ENCODE results near the gene ARHGAP18. TPM values are rescaled to one million over a fixed set of nuclear protein-coding genes. Genes with fewer than 3 reads are reported as not detected.

ARHGAP18 gene
- total RNA-seq, 2 experiments from 2014 or later = 7.5 to 8.1 TPM

DNA sequence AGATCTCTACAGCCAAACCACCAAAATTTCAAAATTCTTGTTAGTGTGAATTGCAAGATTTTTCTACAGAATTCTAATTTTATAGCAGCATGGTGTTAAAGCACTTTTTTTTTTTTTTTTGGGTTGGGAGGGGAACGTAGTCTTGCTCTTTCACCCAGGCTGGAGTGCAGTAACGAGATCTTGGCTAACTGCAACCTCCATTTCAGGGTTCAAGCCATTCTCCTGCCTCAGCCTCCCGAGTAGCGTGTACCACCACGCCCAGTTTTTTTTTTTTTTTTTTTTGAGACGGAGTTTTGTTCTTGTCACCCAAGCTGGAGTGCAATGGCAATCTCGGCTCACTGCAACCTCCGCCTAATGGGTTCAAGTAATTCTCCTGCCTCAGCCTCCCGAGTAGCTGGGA is 11.5 kb downstream of the ARHGAP18 start:
- no peak overlapping the region for H3K27ac Mint-ChIP-seq
- peaks cover 3% of the 10 kb centered on the region for H3K36me3 Mint-ChIP-seq (ENCODE audit: low read depth)
- no peak overlapping the region for H3K4me3 Mint-ChIP-seq
- ChIA-PET POLR2A (no interaction called here), CTCF (no interaction called here)
- H3K9me3 Mint-ChIP-seq = peaks cover 2% of the 10 kb centered on the region
- H3K27me3 Mint-ChIP-seq = no peaks in the 10 kb centered on the region
- DNase-seq = no peak
- peaks cover 37% of the 10 kb centered on the region for H3K4me1 Mint-ChIP-seq

DNA sequence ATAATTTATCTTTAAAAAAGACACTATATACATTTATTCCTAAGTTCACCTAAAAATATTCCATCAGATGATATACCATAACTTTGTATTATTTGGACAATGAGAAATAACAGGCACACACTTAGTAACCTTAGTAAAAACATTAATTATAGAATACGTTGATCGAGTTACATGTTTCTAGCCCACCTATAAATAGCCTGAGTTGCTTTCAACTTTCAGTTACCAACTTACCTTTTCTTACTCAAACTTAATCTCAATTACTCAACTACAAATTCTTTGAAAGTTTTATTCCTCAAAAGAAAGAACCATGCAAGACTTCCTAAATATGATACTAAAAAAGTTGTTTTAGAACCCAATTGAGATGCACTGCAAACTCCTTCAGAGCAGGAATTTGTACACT is 12.2 kb downstream of the ARHGAP18 start:
- H3K27ac Mint-ChIP-seq = no peak overlapping the region
- DNase-seq = no peak
- H3K9me3 Mint-ChIP-seq = peaks cover 2% of the 10 kb centered on the region
- peaks cover 40% of the 10 kb centered on the region for H3K4me1 Mint-ChIP-seq
- H3K4me3 Mint-ChIP-seq = no peak overlapping the region
- no peaks in the 10 kb centered on the region for H3K27me3 Mint-ChIP-seq
- CTCF ChIA-PET = no interaction called here
- POLR2A ChIA-PET = interaction anchor here (0.7 kb wide), 1 partner anchor 12 kb away, joined by 3 read pairs; the partner anchor contains the start of gene ARHGAP18
- peaks cover 5% of the 10 kb centered on the region for H3K36me3 Mint-ChIP-seq (ENCODE audit: low read depth)

DNA sequence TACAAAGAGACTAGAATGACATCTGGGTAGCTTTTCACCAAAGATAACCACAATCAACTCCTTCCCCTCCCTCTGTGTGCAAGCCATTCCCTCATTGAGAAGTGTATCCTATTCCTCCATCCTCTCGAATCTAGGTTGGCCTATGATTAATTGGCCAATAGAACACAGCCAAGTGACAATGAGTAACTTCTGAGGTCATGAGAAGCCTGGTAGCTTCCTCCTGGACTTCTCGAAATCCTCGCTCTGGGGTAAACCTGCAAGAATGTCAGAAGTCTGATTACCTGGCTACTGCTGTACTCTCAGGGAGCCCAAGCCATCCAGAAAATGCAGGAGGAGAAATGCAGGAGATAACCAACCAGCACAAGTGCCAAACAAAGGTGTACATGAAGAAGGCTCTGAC is 13.1 kb downstream of the ARHGAP18 start:
- Mint-ChIP-seq H3K27me3 (no peaks in the 10 kb centered on the region), H3K36me3 (ENCODE audit: low read depth) (peaks cover 8% of the 10 kb centered on the region), H3K9me3 (peaks cover 2% of the 10 kb centered on the region), H3K27ac (no peak overlapping the region), H3K4me3 (no peak overlapping the region), H3K4me1 (peaks cover 41% of the 10 kb centered on the region)
- POLR2A ChIA-PET = no interaction called here
- no peak for DNase-seq
- CTCF ChIA-PET = interaction anchor here (1.1 to 1.5 kb wide), 2 partner anchors 13 to 53 kb away, joined by 3 to 4 read pairs; partner anchors contain the start of gene ARHGAP18

DNA sequence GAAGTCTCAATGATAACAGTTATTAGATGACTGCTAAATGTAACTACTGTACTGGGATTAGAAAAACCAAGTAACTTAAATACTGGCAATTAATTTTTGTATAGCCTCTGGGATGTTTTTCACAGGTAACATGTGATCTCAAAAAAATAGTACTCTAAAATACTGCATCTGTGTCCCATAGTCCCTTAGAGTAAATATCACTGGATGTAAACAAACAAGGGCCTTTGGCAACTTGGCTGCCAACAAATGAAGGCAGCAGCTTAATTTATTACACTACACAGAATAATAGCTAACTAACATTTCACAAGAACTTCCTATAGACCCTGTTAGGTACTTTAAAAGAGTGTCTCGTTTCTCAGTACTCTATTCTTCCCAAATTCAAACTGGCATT is 14.0 kb downstream of the ARHGAP18 start:
- Mint-ChIP-seq H3K4me3 (peak overlapping the region; percentile 25), H3K27me3 (no peaks in the 10 kb centered on the region), H3K9me3 (peaks cover 2% of the 10 kb centered on the region), H3K36me3 (ENCODE audit: low read depth) (peaks cover 8% of the 10 kb centered on the region), H3K4me1 (peaks cover 46% of the 10 kb centered on the region), H3K27ac (peak overlapping the region; percentile 58)
- ChIA-PET CTCF (interaction anchor here (1.0 to 1.5 kb wide), 3 partner anchors 13 to 54 kb away, joined by 3 to 4 read pairs (median 3); partner anchors contain the start of gene ARHGAP18), POLR2A (interaction anchor here (0.6 kb wide), 1 partner anchor 23 kb away, joined by 7 read pairs; no protein-coding TSS in a partner anchor)
- no peak for DNase-seq

DNA sequence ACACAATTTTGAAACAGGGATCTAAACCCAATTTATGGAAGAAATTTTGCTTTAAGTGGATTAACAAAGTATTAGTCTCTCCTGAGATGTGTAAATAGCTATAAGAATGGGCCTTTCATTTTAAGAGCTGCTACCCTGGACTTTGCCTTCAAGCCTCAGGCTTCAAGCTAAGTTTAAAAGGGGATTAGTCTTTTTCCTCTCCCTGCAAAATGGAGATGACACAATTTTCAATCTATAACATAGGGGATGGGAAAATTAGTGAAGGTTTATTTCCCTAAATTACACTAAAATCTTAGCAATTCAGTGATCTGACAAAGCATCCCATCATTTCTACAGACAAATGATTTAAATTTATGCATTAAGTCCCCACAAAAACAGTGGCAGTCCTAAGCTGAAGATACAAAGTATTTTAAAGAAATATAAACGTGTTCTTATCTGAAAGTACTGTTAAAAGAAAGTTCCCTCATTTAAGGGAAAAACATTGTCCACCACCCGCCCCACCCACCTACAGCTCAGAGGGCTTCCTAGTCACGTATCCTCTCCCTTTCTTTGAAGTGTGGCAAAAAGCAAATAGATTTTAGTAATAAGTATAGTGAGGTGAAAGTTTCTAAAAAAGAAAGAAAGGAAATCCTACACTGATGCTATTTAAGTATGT is 14.5 kb downstream of the ARHGAP18 start:
- H3K4me3 Mint-ChIP-seq = peak overlapping the region; percentile 25
- peaks cover 8% of the 10 kb centered on the region for H3K36me3 Mint-ChIP-seq (ENCODE audit: low read depth)
- H3K27ac Mint-ChIP-seq = peak overlapping the region; percentile 58
- peaks cover 2% of the 10 kb centered on the region for H3K9me3 Mint-ChIP-seq
- POLR2A ChIA-PET = no interaction called here
- CTCF ChIA-PET = interaction anchor here (0.5 to 1.5 kb wide), 5 partner anchors 12 to 191 kb away, joined by 3 to 8 read pairs (median 3); partner anchors contain the start of gene ARHGAP18
- DNase-seq = no peak
- H3K4me1 Mint-ChIP-seq = peaks cover 45% of the 10 kb centered on the region
- H3K27me3 Mint-ChIP-seq = no peaks in the 10 kb centered on the region

DNA sequence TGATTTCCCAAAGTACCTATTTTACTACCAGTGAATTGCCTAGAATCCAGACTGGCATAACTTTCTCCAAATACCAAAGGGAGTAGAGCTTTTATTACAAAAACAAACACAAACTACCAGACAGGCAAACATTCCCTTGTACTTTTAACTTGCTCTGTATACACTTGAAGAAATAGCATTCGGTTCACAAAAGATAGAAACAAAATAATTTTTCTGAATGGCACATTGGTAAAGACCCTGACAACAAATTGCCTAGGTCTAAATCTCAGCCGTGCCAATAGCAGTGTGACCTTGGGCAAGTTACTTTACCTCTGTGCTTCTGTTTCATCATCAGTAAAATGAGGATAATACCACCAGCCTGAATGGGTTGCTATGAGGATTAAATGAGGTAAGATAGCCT is 15.9 kb downstream of the ARHGAP18 start:
- POLR2A ChIA-PET = no interaction called here
- Mint-ChIP-seq H3K36me3 (ENCODE audit: low read depth) (peaks cover 5% of the 10 kb centered on the region), H3K4me3 (no peak overlapping the region), H3K9me3 (no peaks in the 10 kb centered on the region), H3K27ac (no peak overlapping the region), H3K27me3 (no peaks in the 10 kb centered on the region), H3K4me1 (peaks cover 46% of the 10 kb centered on the region)
- CTCF ChIA-PET = interaction anchor here (1.9 kb wide), 1 partner anchor 16 kb away, joined by 5 read pairs; the partner anchor contains the start of gene ARHGAP18
- no peak for DNase-seq

DNA sequence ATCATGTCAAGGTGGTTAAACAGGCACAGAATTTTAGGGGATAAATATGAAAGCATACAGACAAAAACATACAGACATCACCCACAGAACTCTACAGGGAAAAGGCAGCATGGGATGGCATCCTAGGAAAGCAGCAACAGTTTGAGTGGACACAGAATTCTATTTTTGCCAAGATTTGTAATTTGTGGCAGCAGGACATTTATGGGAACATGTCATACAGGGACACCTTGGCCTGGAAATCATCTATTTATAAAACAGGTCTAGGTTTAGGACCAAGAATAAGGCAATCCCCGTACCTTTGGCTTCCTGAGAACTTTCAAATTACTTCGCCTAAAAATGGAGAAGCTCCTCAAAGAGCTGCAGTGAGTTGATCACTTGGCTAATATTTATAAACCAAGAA is 17.5 kb downstream of the ARHGAP18 start:
- ChIA-PET CTCF (interaction anchor here (1.3 kb wide), 1 partner anchor 14 kb away, joined by 3 read pairs; no protein-coding TSS in a partner anchor), POLR2A (no interaction called here)
- Mint-ChIP-seq H3K9me3 (no peaks in the 10 kb centered on the region), H3K4me1 (peaks cover 57% of the 10 kb centered on the region), H3K27ac (no peak overlapping the region), H3K4me3 (no peak overlapping the region), H3K36me3 (ENCODE audit: low read depth) (peaks cover 8% of the 10 kb centered on the region), H3K27me3 (no peaks in the 10 kb centered on the region)
- DNase-seq = no peak

DNA sequence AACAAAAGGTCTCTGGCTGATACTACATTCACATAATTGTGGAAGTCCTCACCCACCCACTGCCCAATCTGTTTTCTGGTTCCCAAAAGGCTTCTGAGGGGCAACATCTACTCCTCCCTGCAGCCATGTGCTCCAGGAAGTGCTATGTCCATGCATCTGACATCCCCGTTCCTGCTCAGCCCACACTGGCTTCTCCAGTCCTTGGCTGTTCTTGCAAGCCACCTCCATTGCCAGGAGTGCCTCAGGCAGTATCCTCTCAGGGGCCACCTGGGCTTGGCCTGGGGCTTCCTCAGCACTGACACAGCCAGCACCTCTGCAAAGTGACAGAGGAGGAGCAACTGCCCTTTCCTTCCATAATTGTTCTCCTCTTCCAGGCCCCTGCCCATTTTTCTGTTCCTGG is 18.3 kb downstream of the ARHGAP18 start:
- Mint-ChIP-seq H3K4me1 (peaks cover 60% of the 10 kb centered on the region), H3K27ac (no peak overlapping the region), H3K4me3 (no peak overlapping the region), H3K27me3 (no peaks in the 10 kb centered on the region), H3K9me3 (no peaks in the 10 kb centered on the region), H3K36me3 (ENCODE audit: low read depth) (peaks cover 8% of the 10 kb centered on the region)
- no peak for DNase-seq
- ChIA-PET POLR2A (no interaction called here), CTCF (no interaction called here)

DNA sequence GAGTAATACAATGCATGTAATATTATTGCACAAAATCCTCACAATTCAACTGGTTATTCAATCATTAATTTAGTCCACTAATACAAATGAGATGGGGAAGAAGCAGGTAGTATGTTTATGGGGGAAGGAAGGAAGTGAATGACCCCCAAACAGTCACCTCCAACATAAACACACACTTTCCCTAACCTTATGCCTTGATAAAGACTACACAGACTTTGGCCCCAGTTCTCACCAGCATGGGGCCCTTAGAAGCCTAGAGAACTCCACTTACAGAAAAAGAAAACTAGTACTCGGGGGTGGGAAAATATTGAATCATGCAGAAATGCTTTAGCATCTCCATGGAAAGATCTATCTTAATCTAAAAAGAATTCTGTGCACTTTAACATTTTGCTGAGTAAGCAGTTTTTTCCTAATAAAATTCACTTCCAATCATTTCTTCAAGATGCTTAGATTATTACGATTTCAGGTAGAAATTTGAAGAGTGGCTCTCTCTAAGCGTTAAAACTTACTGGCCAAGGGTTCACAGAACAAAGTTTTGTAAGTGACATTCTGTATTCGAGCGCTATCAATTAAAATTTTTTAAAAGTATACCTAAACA is 18.8 kb downstream of the ARHGAP18 start:
- no peak overlapping the region for H3K27ac Mint-ChIP-seq
- H3K27me3 Mint-ChIP-seq = no peaks in the 10 kb centered on the region
- ChIA-PET CTCF (no interaction called here), POLR2A (no interaction called here)
- peaks cover 8% of the 10 kb centered on the region for H3K36me3 Mint-ChIP-seq (ENCODE audit: low read depth)
- no peaks in the 10 kb centered on the region for H3K9me3 Mint-ChIP-seq
- no peak overlapping the region for H3K4me3 Mint-ChIP-seq
- DNase-seq = no peak
- H3K4me1 Mint-ChIP-seq = peaks cover 59% of the 10 kb centered on the region

DNA sequence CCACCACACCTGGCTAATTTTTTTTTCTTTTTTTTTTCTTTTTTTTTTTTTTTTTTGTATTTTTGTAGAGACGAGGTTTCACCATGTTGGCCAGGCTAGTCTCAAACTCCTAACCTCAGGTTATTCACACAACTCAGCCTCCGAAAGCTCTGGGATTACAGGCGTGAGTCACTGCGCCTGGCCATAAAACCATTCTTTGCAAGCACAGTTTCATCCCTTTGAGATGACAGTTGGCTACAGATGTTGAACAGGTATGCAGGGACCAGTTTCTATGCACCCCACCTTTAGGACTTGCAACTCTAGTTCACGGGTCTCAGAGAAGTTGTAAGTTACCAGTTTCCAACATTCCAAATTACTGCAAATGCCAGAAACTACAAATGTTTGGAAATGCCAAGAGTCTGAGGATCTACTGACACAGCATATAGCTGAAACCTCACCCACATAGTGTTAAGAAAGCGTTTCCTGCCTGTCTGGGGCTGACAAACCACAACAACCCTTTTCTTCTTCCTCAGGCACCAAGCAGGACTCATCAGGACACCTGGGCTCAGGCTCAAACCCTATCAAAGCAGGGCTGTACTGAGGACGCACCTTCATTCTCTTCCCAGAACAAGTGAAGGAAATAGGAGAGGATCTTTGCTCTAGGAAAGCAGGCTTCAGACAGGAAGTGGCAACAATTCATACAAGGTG is 22.9 kb downstream of the ARHGAP18 start:
- peaks cover 69% of the 10 kb centered on the region for H3K4me1 Mint-ChIP-seq
- peaks cover 3% of the 10 kb centered on the region for H3K36me3 Mint-ChIP-seq (ENCODE audit: low read depth)
- CTCF ChIA-PET = interaction anchor here (1.1 to 2.7 kb wide), 4 partner anchors 11 to 138 kb away, joined by 3 to 10 read pairs (median 6); no protein-coding TSS in a partner anchor
- peak overlapping the region; percentile 77 for H3K27ac Mint-ChIP-seq
- H3K27me3 Mint-ChIP-seq = no peaks in the 10 kb centered on the region
- POLR2A ChIA-PET = interaction anchor here (0.6 to 0.7 kb wide), 2 partner anchors 14 to 888 kb away, joined by 3 read pairs; no protein-coding TSS in a partner anchor
- peak overlapping the region; percentile 8 for H3K4me3 Mint-ChIP-seq
- peak; percentile 57 for DNase-seq
- H3K9me3 Mint-ChIP-seq = no peaks in the 10 kb centered on the region

DNA sequence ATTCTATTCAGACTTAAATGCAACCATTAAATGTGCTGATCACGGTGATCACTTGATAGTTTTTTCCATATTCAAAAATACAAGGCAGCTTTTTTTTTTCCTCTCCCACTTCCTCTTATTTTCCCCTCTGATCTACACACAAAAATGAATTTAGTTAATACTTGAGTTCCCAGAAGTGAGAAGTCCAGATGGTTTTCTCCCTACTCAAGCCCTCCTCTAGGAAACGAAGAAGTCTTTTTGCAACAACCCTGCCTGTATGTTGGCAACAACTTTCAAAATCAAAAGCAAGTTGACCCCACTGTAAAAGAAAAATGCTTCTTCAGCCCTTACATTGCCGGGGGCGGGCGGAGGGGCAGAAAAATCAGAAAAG is 24.3 kb downstream of the ARHGAP18 start:
- H3K4me3 Mint-ChIP-seq = no peak overlapping the region
- H3K27ac Mint-ChIP-seq = no peak overlapping the region
- no peaks in the 10 kb centered on the region for H3K27me3 Mint-ChIP-seq

DNA sequence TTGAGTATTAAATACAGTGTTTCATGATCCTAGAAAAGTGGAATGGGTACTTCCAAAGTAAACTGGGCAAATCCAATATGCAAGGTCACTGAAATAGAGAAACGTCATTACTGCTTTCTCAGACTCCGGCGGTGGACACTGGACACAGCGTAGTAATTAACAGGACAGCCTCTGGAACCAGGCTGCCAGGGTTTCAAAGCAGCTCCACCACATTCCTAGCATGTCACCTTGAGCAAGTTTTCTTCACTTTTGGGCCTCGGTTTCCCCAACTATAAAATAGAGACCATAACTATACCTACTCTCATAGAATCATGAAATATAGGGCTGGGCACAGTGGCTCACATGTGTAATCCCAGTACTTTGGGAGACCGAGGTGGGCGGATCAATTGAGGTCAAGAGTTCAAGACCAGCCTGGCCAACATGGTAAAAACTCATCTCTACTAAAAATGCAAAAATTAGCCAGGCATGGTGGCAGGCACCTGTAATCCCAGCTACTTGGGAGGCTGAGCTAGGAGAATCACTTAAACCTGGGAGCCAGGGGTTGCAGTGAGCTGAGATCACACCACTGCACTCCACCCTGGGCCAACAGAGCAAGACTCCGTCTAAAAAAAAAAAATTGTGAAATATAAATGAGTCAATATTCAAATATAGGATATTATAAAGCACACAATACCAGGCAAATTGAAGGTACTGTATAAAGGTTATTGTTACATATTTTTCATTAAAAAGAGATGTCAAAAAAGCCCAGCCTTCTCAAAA is 24.9 kb downstream of the ARHGAP18 start:
- DNase-seq = no peak
- Mint-ChIP-seq H3K4me1 (peaks cover 62% of the 10 kb centered on the region), H3K27ac (peak overlapping the region; percentile 86), H3K36me3 (ENCODE audit: low read depth) (peaks cover 5% of the 10 kb centered on the region), H3K9me3 (no peaks in the 10 kb centered on the region), H3K4me3 (no peak overlapping the region), H3K27me3 (no peaks in the 10 kb centered on the region)
- POLR2A ChIA-PET = no interaction called here
- CTCF ChIA-PET = interaction anchor here (0.7 to 1.2 kb wide), 3 partner anchors 10 to 336 kb away, joined by 3 to 4 read pairs (median 3); no protein-coding TSS in a partner anchor

More for the DNA sequence above, 24.3 kb downstream of the ARHGAP18 start:
- ChIA-PET POLR2A (no interaction called here), CTCF (interaction anchor here (0.7 kb wide), 1 partner anchor 335 kb away, joined by 3 read pairs; no protein-coding TSS in a partner anchor)
- no peaks in the 10 kb centered on the region for H3K9me3 Mint-ChIP-seq
- peaks cover 62% of the 10 kb centered on the region for H3K4me1 Mint-ChIP-seq
- peaks cover 5% of the 10 kb centered on the region for H3K36me3 Mint-ChIP-seq (ENCODE audit: low read depth)
- DNase-seq = no peak

All from activated CD4-positive, alpha-beta T cell treated with anti-CD3 and anti-CD28 coated beads, Interleukin-2, amount 10 ng/mL, durations not matched to agents 7 days and 5 days (primary cell).